ENCODE results near the gene LY6G6C.

DNA sequence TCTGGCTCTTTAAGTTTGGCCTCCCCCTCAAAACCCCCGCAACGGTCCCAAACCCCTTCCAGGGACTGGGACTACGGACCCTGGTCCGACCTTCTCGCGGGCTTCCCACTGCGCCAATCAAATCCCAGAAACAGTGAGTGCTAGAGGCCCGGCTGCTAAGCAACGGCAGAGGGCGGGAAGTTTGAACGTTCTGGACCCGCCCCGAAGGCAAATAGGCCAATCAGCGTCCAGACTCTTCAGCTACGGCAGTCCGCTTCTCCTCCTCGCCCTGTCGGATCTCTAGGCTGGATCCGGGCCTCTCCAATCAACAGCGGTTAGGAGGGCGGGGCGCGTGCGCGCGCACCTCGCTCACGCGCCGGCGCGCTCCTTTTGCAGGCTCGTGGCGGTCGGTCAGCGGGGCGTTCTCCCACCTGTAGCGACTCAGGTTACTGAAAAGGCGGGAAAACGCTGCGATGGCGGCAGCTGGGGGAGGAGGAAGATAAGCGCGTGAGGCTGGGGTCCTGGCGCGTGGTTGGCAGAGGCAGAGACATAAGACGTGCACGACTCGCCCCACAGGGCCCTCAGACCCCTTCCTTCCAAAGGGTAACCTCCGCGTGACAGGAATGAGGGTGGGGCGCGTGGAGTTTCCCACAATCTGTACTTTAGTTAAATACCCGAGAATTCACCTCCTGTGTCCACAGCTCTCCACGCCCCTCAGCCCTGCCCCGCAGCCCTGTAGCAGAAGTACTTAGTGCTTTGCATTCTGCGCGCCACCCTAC lies 18.3 kb upstream of the LY6G6C start, which contains the start of gene MSH5:
- TF ChIP-seq EZH2phosphoT487 (IDR thresholded peaks at IDR 0.05) (no peak), EZH2 (IDR thresholded peaks at IDR 0.05) (no peak)
- TF ChIP-seq, protein P1, sequence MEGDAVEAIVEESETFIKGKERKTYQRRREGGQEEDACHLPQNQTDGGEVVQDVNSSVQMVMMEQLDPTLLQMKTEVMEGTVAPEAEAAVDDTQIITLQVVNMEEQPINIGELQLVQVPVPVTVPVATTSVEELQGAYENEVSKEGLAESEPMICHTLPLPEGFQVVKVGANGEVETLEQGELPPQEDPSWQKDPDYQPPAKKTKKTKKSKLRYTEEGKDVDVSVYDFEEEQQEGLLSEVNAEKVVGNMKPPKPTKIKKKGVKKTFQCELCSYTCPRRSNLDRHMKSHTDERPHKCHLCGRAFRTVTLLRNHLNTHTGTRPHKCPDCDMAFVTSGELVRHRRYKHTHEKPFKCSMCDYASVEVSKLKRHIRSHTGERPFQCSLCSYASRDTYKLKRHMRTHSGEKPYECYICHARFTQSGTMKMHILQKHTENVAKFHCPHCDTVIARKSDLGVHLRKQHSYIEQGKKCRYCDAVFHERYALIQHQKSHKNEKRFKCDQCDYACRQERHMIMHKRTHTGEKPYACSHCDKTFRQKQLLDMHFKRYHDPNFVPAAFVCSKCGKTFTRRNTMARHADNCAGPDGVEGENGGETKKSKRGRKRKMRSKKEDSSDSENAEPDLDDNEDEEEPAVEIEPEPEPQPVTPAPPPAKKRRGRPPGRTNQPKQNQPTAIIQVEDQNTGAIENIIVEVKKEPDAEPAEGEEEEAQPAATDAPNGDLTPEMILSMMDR (IDR thresholded peaks at IDR 0.05) = no peak

All from neural progenitor cell (in vitro differentiated cells).